ENCODE measurements around the gene ATP13A1.
"Not testable (repeated sequence)": the region's sequence is repeated elsewhere in the genome, so short reads cannot be mapped to it uniquely, and the experiment has no call there.

DNA sequence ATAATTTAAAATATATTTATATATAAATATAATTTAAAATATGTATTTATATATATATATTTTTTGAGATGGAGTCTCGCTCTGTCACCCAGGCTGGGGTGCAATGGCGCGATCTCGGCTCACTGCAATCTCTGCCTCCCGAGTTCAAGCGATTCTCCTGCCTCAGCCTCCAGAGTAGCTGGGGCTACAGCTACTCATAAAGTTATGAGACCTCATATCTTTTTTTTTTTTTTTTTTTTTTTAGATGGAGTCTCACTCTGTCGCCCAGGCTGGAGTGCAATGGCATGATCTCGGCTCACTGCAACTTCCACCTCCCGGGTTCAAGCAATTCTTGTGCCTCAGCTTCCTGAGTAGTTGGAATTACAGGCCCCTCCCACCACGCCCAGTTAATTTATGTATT lies 25.5 kb upstream of the ATP13A1 start:
- TF ChIP-seq, protein P1, sequence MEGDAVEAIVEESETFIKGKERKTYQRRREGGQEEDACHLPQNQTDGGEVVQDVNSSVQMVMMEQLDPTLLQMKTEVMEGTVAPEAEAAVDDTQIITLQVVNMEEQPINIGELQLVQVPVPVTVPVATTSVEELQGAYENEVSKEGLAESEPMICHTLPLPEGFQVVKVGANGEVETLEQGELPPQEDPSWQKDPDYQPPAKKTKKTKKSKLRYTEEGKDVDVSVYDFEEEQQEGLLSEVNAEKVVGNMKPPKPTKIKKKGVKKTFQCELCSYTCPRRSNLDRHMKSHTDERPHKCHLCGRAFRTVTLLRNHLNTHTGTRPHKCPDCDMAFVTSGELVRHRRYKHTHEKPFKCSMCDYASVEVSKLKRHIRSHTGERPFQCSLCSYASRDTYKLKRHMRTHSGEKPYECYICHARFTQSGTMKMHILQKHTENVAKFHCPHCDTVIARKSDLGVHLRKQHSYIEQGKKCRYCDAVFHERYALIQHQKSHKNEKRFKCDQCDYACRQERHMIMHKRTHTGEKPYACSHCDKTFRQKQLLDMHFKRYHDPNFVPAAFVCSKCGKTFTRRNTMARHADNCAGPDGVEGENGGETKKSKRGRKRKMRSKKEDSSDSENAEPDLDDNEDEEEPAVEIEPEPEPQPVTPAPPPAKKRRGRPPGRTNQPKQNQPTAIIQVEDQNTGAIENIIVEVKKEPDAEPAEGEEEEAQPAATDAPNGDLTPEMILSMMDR (IDR thresholded peaks at IDR 0.05), result not testable (repeated sequence)
- TF ChIP-seq POLR2A (IDR thresholded peaks at IDR 0.05), result not testable (repeated sequence)

All from vagina (tissue), 2 donors.